GM20431 (cell line): ENCODE results near the gene RASD2.

Experiments used
- in situ Hi-C: fragments of 300-500 bp; cut with MseI, MboI; formaldehyde crosslinking; loops from one replicate; pipeline ENCODE4 v1.15.0; 2020; ENCODE audit warnings: low sequenced_read_pairs; ENCODE audit not compliant: unreplicated experiment

RASD2 gene

DNA sequence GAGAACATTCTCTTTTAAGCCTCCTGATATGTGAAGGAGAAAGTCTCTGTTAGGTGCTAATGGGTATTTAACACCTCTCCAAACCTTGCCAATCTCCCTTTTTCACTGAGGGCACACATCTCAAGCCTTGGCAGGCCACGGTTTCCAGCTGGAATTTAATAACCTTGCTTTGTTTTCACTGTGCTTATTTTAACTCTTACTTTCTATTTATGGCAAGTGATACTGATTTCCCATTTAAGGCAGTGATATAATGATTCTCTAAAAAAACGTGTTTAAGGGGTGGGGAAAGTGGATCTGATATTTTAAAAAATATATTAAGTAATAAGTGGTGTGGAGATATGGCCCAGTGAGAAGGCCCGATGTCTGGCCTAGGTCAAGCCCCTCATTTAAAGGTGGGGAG lies 1.1 kb upstream of the RASD2 start:
- in situ Hi-C loops: no loop called here

DNA sequence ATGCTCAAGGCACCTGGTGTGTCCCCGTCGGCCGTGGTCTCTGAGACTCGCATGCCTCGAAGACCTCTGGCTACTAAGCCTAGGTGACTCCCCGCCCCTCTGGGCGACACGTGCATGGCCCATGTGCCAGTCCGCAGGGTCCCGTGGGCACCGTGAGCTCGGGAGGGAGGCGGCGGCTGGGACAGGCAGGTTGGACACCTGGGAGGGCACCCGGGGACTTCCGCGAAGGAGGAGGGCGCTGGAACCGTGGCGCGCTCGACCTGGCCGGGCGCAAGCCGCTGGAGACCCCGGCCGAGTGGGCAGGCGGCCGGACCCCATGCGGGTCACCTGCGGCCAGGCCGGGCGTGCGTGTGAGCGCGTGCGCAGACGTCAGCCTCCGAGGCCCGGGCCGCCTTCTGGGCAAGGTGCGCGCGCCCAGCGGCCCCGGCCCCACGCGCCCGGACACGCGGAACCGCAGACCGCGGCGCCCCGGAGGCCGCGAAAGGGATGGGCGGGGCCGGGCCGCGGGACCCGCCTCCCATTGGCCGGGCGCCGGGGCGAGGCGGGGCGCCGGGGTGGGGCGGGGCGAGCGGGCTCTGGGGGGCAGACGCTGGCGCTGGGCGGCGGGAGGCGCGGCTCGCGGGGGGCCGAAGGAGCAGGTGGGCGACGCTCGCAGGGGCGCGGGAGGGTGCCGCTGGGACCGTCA lies 579 bp upstream of the RASD2 start:
- in situ Hi-C loops: no loop called here

DNA sequence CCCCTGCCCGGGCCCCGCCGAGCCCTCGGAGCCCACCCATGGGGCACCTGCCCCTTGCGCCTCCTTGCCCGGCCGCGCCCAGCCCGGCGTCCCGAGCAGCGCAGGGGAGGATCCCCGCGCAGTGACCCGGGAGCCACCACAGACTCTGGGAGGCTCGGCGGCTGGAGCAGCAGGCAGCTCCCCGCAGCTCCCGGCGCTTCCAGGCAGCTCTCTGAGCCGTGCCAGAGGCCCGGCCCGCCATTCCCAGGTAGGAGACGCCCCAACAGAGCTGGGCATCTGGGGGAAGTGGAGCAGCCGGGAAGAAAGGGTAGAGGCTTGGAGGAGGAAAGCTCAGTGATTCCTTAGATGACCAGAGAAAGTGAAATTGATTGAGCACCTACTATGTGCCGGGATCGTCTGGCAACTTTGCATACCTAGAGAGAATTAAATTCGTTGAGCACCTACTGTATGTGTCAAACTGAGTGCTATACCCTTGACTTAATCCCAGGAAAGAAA lies 670 bp downstream of the RASD2 start:
- in situ Hi-C loops: no loop called here

DNA sequence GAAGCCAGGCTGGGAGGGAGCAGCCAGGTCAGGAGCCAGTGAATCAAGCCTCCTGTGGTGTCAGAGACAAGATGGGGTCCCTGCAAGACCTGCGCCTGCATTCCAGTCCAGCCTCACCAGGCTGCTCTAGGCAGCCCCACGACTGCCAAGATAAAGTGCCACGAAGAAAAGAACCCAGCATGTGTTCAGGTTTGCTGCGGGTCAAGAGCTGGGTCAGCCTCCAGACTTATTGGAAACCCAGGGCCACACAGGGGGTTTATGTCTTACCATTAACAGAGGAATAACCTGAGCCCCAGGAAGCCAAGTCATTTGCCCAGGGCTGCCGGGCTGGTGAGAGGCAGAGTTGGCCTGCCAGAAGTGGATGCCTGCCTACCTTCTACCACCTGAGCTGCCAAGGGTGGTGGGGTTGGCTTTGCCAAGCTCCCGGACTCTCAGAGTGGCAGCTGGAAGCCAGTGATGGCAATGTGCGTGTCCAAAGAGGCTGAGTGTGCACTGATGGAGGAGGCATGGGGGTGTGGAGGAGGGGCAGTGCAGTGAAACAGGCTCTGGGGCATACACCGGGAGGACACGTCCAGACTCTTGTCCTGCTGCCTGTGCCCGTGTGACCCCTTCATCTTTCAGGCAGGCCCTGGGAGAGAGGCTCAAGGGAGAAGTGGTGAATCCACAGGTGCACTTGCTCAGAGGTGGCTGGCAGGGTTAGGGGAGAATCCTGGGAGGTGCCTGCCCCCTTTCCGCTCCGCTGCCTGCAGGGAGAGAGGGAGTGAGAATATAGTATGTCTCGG lies 1.7 kb downstream of the RASD2 start:
- in situ Hi-C loops: no loop called here

DNA sequence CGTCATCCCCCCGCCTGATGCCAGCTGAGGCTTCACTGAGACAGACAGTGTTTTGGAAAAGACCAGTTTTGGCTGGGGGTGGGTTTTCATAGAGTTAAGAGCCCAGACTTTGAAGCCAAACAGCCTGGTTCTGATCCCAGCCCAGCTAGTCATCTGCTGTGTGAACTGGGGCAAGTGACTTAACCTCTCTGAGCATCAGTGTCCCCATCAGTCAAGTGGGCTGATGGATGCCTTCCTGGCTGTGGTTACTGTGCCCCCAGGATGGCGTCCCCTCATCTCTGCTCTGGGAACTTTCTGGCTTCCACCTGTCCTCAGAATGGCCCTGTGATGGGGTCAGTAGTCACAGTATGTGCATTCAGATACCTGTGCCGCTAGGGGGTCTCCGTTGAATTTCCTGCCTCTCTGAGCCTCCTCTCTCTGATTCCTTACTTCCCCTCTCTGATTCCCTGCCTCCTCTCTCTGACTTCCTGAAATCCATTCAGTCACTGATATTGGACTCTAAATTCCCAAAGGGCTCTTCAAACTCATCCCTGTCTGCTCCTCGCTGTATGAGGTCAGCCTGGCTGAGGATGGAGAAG lies 2.4 kb downstream of the RASD2 start:
- in situ Hi-C loops: no loop called here

DNA sequence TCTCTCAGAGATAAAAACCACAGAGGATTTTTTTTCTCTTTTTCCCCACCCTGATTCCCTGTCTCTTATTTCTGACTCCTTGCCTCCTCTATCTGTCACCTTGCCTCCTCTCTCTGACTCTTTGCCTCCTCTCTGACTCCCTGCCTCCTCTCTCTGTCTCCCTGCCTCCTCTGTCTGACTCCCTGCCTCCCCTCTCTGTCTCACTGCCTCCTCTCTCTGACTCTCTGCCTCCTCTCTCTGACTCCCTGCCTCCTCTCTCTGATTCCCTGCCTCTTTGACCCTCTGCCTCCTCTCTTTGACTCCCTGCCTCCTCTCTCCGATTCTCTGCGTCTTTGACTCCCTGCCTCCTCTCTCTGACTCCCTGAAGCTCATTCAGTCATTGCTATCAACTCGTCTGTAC lies 3.1 kb downstream of the RASD2 start:
- in situ Hi-C loops: no loop called here

DNA sequence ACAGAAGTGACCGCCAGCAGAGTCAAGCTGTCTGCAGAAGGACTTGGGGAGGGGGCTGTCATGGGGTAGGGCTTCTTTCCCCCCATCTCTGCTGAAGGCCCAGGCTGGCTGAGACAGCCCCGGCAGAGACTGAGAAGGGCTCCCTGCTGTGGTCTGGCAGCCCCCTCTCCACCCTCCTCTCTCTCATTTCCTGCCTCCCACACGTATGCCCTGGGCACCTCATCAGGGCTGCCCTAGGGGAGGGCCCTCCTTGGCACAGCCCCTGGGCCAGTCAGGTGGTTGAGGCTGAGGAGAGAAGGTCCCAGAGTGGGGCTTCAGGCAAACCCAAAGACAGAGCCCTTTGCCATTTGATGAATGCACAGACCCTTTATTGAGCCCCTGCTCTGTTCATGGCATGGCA lies 3.6 kb downstream of the RASD2 start:
- in situ Hi-C loops: no loop called here

DNA sequence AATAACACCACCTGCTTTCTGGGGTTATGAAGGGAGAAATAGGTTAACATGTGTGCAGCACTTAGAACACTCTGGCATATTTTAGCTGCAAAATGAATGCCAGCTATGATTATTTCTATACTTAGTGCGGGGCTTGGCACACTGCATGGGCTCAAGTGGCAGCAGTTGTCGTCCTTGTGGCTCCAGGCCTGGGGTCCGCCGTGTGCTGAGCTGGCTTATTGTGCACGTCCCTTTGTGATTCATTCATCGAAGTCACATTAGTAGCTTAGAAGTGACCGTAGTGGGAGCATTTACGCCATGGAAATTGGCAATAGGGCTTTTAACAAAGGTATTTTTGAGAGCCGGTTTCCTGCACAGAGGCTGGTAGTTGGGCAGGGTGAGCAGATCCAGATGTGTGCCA lies 4.2 kb downstream of the RASD2 start:
- in situ Hi-C loops: no loop called here

DNA sequence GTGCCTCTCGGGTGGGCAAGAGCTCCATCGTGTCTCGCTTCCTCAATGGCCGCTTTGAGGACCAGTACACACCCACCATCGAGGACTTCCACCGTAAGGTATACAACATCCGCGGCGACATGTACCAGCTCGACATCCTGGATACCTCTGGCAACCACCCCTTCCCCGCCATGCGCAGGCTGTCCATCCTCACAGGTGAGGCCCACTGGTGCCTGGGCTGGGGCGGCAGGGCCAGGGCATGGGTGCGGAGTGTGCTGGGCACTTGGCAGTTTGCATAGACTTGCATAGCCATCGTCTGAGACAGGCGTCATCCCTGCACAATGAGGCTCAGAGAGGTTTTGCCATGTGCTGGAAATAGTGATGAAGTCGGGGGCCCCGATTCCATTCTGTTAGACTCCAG lies 6.3 kb downstream of the RASD2 start:
- in situ Hi-C loops: no loop called here

DNA sequence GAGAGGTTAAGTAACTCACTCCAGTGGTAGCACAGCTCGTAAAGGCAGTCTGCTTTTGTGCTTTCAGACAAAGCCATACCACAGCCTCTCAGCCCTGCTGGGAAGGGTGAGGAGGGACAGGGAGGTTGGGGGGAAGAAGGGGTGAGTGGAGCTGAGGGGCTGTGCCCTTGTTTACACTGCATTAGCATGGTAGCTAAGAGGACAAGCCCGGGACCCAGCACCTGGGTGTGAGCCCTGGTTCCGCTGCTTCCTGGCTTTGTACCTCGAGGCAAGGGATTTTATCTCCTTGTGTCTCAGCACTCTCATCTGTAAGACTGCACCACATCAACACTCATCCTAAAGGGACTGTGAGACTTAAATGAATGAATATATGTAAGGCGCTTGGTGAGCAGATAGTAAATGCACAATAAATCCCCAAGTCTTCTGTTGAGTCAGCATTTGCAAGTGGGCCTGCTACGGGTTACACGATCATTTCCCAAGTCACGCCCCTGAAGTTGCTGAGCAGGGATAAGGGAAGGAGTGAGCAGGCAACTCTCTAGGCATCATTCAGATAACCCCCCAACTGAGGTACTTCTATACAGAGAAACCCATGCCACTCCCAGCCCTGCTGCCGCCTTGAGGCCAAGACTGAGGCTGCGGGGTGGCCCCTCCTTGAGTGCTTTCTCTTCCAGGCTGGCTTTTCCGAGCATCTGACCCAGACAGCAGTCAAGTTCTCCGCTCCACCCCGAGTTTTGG lies 7.5 kb downstream of the RASD2 start:
- in situ Hi-C loops: no loop called here

DNA sequence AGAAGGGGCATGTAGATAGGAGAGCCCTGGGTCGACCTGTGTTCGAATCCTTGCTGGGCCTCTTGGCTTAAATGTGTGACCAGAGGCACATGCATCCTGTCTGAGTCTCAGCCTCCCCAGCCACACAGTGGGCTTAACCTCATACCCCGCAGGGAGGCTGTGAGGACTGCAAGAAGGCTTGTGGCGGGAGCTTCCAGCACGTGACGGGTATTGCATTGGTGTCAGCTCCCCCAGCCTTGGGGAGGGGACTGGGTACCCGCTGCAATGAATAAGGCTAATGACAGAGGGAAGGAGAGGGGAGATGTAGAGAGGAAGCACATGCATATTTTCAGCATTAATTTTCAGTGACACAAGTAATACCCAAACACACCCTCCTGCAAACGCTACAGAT lies 8.1 kb downstream of the RASD2 start:
- in situ Hi-C loops: no loop called here

DNA sequence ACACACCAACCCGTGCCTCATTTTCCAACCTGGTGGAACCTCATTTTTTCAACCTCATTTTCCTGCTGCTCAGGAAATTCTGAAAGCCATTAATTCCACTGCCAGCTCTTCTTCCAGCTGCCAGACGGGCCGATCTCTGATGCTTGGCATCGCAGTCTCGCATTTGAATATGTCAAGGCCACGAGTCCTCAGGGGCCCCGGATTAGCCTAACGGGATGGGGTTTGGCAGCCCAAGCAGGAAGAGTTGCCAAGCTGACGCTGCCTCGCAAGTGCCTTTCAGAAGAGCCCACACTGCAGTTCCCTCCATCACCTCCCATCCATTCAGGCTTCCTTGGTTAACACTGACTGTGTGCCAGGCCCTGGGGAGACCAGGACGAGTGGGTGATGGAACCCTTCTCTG lies 8.7 kb downstream of the RASD2 start:
- in situ Hi-C loops: no loop called here

DNA sequence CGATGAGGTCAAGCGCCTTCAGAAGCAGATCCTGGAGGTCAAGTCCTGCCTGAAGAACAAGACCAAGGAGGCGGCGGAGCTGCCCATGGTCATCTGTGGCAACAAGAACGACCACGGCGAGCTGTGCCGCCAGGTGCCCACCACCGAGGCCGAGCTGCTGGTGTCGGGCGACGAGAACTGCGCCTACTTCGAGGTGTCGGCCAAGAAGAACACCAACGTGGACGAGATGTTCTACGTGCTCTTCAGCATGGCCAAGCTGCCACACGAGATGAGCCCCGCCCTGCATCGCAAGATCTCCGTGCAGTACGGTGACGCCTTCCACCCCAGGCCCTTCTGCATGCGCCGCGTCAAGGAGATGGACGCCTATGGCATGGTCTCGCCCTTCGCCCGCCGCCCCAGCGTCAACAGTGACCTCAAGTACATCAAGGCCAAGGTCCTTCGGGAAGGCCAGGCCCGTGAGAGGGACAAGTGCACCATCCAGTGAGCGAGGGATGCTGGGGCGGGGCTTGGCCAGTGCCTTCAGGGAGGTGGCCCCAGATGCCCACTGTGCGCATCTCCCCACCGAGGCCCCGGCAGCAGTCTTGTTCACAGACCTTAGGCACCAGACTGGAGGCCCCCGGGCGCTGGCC lies 11.0 kb downstream of the RASD2 start:
- in situ Hi-C loops: no loop called here

DNA sequence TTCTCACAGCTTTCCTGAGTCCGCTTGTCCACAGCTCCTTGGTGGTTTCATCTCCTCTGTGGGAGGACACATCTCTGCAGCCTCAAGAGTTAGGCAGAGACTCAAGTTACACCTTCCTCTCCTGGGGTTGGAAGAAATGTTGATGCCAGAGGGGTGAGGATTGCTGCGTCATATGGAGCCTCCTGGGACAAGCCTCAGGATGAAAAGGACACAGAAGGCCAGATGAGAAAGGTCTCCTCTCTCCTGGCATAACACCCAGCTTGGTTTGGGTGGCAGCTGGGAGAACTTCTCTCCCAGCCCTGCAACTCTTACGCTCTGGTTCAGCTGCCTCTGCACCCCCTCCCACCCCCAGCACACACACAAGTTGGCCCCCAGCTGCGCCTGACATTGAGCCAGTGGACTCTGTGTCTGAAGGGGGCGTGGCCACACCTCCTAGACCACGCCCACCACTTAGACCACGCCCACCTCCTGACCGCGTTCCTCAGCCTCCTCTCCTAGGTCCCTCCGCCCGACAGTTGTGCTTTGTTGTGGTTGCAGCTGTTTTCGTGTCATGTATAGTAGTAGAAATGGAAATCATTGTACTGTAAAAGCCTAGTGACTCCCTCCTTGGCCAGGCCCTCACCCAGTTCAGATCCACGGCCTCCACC lies 11.7 kb downstream of the RASD2 start:
- in situ Hi-C loops: no loop called here

DNA sequence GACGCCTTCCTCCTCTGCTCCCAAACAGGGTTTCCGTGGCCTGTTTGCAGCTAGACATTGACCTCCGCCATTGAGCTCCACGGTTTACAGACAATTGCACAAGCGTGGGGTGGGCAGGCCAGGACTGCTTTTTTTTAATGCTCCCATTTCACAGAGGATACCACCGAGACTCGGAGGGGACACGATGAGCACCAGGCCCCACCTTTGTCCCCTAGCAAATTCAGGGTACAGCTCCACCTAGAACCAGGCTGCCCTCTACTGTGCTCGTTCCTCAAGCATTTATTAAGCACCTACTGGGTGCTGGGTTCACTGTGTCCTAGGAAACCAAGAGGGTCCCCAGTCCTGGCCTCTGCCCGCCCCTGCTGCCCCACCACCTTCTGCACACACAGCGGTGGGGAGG lies 12.2 kb downstream of the RASD2 start:
- in situ Hi-C loops: no loop called here

DNA sequence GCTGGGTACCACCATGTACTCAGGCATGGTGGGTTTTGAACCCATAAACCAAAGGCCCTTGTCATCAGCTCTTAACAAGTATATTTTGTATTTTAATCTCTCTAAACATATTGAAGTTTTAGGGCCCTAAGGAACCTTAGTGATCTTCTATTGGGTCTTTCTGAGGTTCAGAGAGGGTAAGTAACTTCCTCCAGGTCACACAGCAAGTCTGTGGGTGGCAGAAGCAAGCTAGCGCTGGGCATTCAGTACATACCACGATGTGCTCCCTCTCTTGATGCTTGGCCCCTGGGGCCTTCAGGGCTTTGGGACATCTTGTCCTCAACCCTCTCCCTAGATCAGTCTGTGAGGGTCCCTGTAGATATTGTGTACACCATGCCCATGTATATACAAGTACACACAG lies 12.7 kb downstream of the RASD2 start:
- in situ Hi-C loops: no loop called here

DNA sequence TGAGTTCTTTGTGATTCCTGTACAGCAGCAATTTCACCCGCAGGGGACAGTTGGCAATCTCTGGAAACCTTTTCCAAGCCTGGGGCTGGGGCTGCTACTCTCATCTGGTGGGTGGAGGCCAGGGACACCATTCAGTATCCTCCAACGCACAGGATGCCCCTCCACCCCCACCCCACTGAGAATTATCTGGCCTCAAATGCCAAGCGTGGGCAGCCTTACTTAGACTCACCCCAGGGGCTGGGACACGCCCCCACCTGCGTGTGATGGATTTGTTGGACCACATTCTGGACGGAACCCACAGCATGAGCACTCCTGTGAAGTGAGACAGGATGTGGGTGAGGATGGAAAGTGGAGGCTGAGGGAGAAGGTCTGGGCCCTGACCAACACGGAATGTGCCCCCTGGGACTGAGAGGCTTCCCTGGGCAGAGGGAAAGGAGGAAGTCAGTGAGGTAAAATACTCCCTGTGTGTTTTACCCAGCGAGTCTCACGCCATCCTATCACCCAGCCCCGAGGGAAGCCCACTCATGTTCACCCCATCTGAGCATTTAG lies 13.7 kb downstream of the RASD2 start:
- in situ Hi-C loops: no loop called here

DNA sequence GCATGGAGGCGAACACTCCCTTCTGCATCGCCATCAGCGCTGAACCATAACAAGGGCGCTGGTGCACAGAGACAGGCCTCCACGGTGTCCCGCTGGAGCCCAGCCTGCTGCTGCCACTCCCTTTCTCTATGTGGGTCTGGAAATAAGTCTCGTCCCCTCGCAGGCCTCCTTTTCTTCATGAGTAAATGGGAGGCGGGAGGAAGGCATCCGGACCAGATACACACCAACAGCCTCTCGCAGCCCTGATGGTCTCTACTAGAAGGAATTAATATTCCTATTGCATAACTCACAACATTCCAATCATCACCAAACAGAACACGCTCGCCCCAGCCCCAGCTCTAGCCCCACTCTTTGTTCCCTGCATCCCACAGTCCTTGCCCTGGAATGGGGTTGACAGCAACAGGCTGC lies 14.9 kb downstream of the RASD2 start:
- in situ Hi-C loops: no loop called here

DNA sequence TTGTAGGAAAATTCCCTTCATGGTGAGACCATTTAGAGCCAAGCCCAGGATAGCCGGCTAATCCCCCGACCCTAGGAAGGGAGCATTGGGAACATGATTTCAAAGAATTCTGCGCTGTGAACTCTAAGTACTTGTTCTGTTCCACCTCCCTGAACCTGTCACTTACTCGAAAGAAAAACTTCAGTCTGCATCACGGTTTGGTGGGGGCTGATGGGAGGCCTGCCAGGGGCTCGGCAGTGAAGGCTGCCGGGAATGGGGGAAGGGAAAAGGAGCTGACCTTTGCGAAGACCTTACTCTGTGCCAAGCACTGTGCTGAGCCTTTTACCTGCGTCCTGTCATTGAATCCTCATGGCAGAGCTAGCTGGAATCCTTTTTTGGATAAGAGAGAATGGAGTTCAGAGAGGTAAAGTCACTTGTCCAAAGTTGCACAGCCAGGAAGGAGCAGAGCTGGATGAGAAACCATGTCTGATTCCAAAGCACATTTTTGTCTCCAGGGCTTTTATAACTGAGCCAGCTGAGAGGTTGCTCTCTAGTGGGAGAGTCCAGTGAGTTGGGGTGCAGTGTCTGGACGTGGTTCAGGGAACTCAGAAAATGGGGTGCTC lies 15.4 kb downstream of the RASD2 start:
- in situ Hi-C loops: no loop called here
